K562 (cell line): ENCODE data around the gene MMS19. TPM values are rescaled to one million over a fixed set of nuclear protein-coding genes. Genes with fewer than 3 reads are reported as not detected.

Experiments
- ATAC-seq: fragments of 200-7000 bp; cut with Tn5 transposase; 3 replicates; pipeline ENCODE4 v1.9.1; 2020; ENCODE audit warnings: moderate library complexity
- BruUV-seq: library from RNA; stranded (reverse); fragments of 400-500 nt; replicated peaks from 2 replicates; lab custom pipeline; 2021; lab: Mats Ljungman, UMichigan
- CTCF ChIA-PET: fragments of 300-600 bp; formaldehyde crosslinking; extraction: SDS; loops from one replicate; lab custom pipeline; 2021; ENCODE audit warnings: low intra/inter-chr PET ratio; lab: Yijun Ruan, JAX
- POLR2A ChIA-PET: fragments of 300-600, 350-650 bp; sonication (Branson Sonifier 250); formaldehyde crosslinking; extraction: SDS; loops from one replicate; lab custom pipeline; 2021; ENCODE audit warnings: antibody characterized with exemption, inconsistent platforms; lab: Yijun Ruan, JAX
- DNase-seq, 4 experiments: peaks; one replicate each; pipeline versions ENCODE4 v3.0.0 to v3.0.0-alpha.2; 2011 to 2018; ENCODE audit warnings: low spot score in 3 of 4, mixed read lengths in 3 of 4; ENCODE audit errors: extremely low read depth in 1 of 4
- FAIRE-seq: peaks from 2 replicates; lab custom pipeline; 2011; peaks lifted over from hg19 to GRCh38; lab: Jason Lieb, UNC
- H2AFZ ChIP-seq: 2 replicates; pipeline ENCODE4 v1.6.0; 2011; ENCODE audit warnings: low read depth, low read length, control low read depth, inconsistent platforms
- H3K27ac ChIP-seq: fragments of 200-600 bp; 3 replicates; pipeline ENCODE4 v1.8.0; 2011; ENCODE audit warnings: low read depth, mild to moderate bottlenecking, control low read depth, inconsistent platforms, low read length, moderate library complexity, mixed read lengths; ENCODE audit errors: extremely low read depth
- H3K27me3 ChIP-seq, 2 experiments: fragments of 300-600 bp in 1 of 2; 2 replicates in 1 of 2; 3 replicates in 1 of 2; pipeline versions ENCODE4 v1.6.0 to v1.8.0; 2011; ENCODE audit warnings: inconsistent platforms in 2 of 2, low read length in 2 of 2, mild to moderate bottlenecking in 1 of 2, mixed read lengths in 1 of 2, moderate library complexity in 1 of 2; ENCODE audit not compliant: control insufficient read depth in 2 of 2, insufficient read depth in 2 of 2
- H3K36me3 ChIP-seq: fragments of 300-600 bp; 3 replicates; pipeline ENCODE4 v1.8.0; 2011; ENCODE audit warnings: mild to moderate bottlenecking, low read length, inconsistent platforms; ENCODE audit not compliant: control insufficient read depth, insufficient read depth
- H3K4me1 ChIP-seq, 2 experiments: fragments of 200-600 bp in 1 of 2; replicated peaks in 1 of 2; 2 replicates in 1 of 2; 3 replicates in 1 of 2; pipeline versions ENCODE4 v1.5.1 to v1.8.0; 2011; ENCODE audit warnings: inconsistent platforms in 2 of 2, low read length in 2 of 2, mild to moderate bottlenecking in 1 of 2, mixed read lengths in 1 of 2, moderate library complexity in 1 of 2; ENCODE audit not compliant: control insufficient read depth in 2 of 2, insufficient read depth in 2 of 2
- H3K4me2 ChIP-seq: 2 replicates; pipeline ENCODE4 v1.6.1; 2011; ENCODE audit warnings: low read length, control low read depth, inconsistent platforms, mixed read lengths; ENCODE audit not compliant: insufficient read depth
- H3K4me3 ChIP-seq: fragments of 200-600 bp; sonication (generic), shearing (Covaris generic); 2 replicates; pipeline ENCODE4 v1.5.1; 2016; ENCODE audit warnings: control low read depth, inconsistent platforms
- H3K79me2 ChIP-seq: fragments of 200-600 bp; 3 replicates; pipeline ENCODE4 v1.8.0; 2011; ENCODE audit warnings: low read length, inconsistent platforms; ENCODE audit not compliant: control insufficient read depth, insufficient read depth
- H3K9ac ChIP-seq, 2 experiments: 2 replicates each; pipeline versions ENCODE4 v1.6.0 to v1.6.1; 2011; ENCODE audit warnings: low read depth in 2 of 2, low read length in 2 of 2, control low read depth in 1 of 2, inconsistent platforms in 1 of 2, mild to moderate bottlenecking in 1 of 2, mixed read lengths in 1 of 2; ENCODE audit not compliant: insufficient read depth in 1 of 2
- H3K9me1 ChIP-seq: one replicate; pipeline ENCODE4 v1.6.0; 2011; ENCODE audit warnings: inconsistent platforms, mild to moderate bottlenecking, low read length, moderate library complexity; ENCODE audit not compliant: control insufficient read depth, insufficient read depth
- H3K9me3 ChIP-seq: replicated peaks from 2 replicates; pipeline ENCODE4 v1.5.1; 2011; ENCODE audit warnings: low read depth, low read length, inconsistent platforms; ENCODE audit not compliant: control insufficient read depth, insufficient read depth
- H4K20me1 ChIP-seq: replicated peaks from 2 replicates; pipeline ENCODE4 v1.6.1; 2011; ENCODE audit warnings: low read length, inconsistent platforms, mixed read lengths; ENCODE audit not compliant: control insufficient read depth, insufficient read depth
- ATF3 ChIP-seq, 2 experiments: fragments of 450-650 bp in 1 of 2; sonication (generic) in 1 of 2; formaldehyde crosslinking in 1 of 2; IDR thresholded peaks in 1 of 2; conservative IDR thresholded peaks in 1 of 2; 2 replicates each; pipeline versions ENCODE4 v1.6.1 to v1.8.1; 2016 to 2023; ENCODE audit warnings: mild to moderate bottlenecking in 2 of 2, moderate library complexity in 2 of 2, inconsistent platforms in 1 of 2, missing genetic modification reagents in 1 of 2
- ATF4 ChIP-seq: fragments of 450-650 bp; formaldehyde crosslinking; IDR thresholded peaks from 2 replicates; pipeline ENCODE4 v1.4.0; 2022; ENCODE audit warnings: mild to moderate bottlenecking, moderate library complexity
- DPF2 ChIP-seq: fragments of 450-650 bp; IDR thresholded peaks from 2 replicates; pipeline ENCODE4 v1.6.1; 2016
- FOS ChIP-seq: IDR thresholded peaks from 3 replicates; pipeline ENCODE4 v1.6.1; 2011; ENCODE audit not compliant: insufficient read length; ENCODE audit errors: extremely low read depth
- FOSL1 ChIP-seq: fragments of 200-800 bp; sonication (Bioruptor generic); conservative IDR thresholded peaks from 2 replicates; pipeline ENCODE4 v1.6.1; 2016; ENCODE audit warnings: missing genetic modification characterization, missing compliant biosample characterization
- JUN ChIP-seq, 2 experiments: sonication (generic) in 1 of 2; formaldehyde crosslinking in 1 of 2; IDR thresholded peaks; 2 replicates each; pipeline versions ENCODE4 v1.6.1 to v1.8.0; 2012 to 2022; ENCODE audit warnings: borderline replicate concordance in 2 of 2, mild to moderate bottlenecking in 2 of 2, improper control_type of control experiment in 1 of 2, low read depth in 1 of 2, low read length in 1 of 2, missing genetic modification reagents in 1 of 2
- KDM4B ChIP-seq, 2 experiments: fragments of 450-650 bp in 1 of 2; sonication (generic) in 1 of 2; IDR thresholded peaks; 2 replicates each; pipeline ENCODE4 v1.6.1; 2016 to 2017; ENCODE audit warnings: borderline replicate concordance in 2 of 2, antibody characterized with exemption in 1 of 2, low read depth in 1 of 2, mild to moderate bottlenecking in 1 of 2
- MAFG ChIP-seq: fragments of 450-650 bp; conservative IDR thresholded peaks from 2 replicates; pipeline ENCODE4 v1.6.1; 2016; ENCODE audit warnings: missing genetic modification characterization, missing compliant biosample characterization
- NCOA2 ChIP-seq, 2 experiments: fragments of 450-650 bp; IDR thresholded peaks; 2 replicates each; pipeline ENCODE4 v1.6.1; 2018; ENCODE audit warnings: mild to moderate bottlenecking in 2 of 2, moderate library complexity in 1 of 2; ENCODE audit not compliant: partially characterized antibody in 2 of 2
- ZNF740 ChIP-seq, 3 experiments: fragments of 200-800 bp in 1 of 3; sonication (Bioruptor generic) in 1 of 3; sonication (generic) in 1 of 3; formaldehyde crosslinking in 1 of 3; IDR thresholded peaks; 2 replicates each; pipeline versions ENCODE4 v1.6.1 to v1.8.0; 2016 to 2022; ENCODE audit warnings: mild to moderate bottlenecking in 2 of 3, missing compliant biosample characterization in 2 of 3, missing genetic modification characterization in 2 of 3, missing genetic modification reagents in 1 of 3
- WGBS: fragments of 100-300 bp; shearing (Covaris generic); methylation state at CpG from one replicate; pipeline ENCODE4 v1.1.6; 2016; ENCODE audit warnings: low coverage, mixed read lengths; ENCODE audit not compliant: insufficient coverage; ENCODE audit errors: missing lambda C conversion rate; 5-methylcytosine and 5-hydroxymethylcytosine counted together
- in situ Hi-C: fragments of 300-500 bp; cut with MboI; formaldehyde crosslinking; loops from 4 replicates; pipeline ENCODE4 v1.15.0; 2018; ENCODE audit warnings: inconsistent platforms, mixed read lengths
- intact Hi-C: fragments of 100-400 bp; cut with micrococcal nuclease; formaldehyde crosslinking; loops from 2 replicates; pipeline ENCODE4 v1.14.2; 2022
- polyA plus RNA-seq, 8 experiments: library from polyadenylated mRNA; depleted of rRNA in 4 of 8; stranded (reverse) in 5 of 8; unstranded in 3 of 8; fragments of >200 nt; fragmentation: Nextera tagmentation in 2 of 8; fragmentation: Illumina TruSeq in 1 of 8; extraction: Ambion mirVana in 2 of 8; extraction: Trizol in 1 of 8; gene quantifications; 2 replicates each; pipeline versions ENCODE4 v1.2.1 to v1.2.3, GENCODE V29; 2011 to 2014; ENCODE audit warnings: inconsistent platforms in 1 of 8, missing spikeins in 1 of 8
- total RNA-seq, 7 experiments: library from RNA; depleted of rRNA in 6 of 7; stranded (reverse); fragments of >200 nt in 6 of 7; fragmentation: Illumina TruSeq in 2 of 7; extraction: Trizol in 2 of 7; gene quantifications; 2 replicates each; pipeline versions ENCODE4 v1.2.1 to v1.2.3, GENCODE V29; 2011 to 2021; ENCODE audit warnings: low replicate concordance in 1 of 7

Gene MMS19
- total and polyA plus RNA-seq, 9 of the 15 experiments (the other 6 are each of a cell fraction or from before 2014, with no cell fraction given): 40.1 to 110 (median 62.9) TPM

GRCh38 chr10:97543025-97543546 is 44.9 kb upstream of the MMS19 start (continued):
- TF ChIP-seq KDM4B (IDR thresholded peaks at IDR 0.05; ENCODE audit: borderline replicate concordance in 2 of 2, low read depth in 1 of 2): no peak

GRCh38 chr10:97542169-97543024 is 44.2 kb upstream of the MMS19 start:
- H4K20me1 ChIP-seq: no peaks in the 10 kb centered on the region
- 40% methylated on average over 6 of the region's 9 CpGs for WGBS
- ATAC-seq (peak; percentile 20; the same call in 2 of the 3 replicates), FAIRE-seq (peak; percentile 40), DNase-seq (peak; percentile 24 to 58 (median 28))
- no peaks in the 10 kb centered on the region for H3K36me3 ChIP-seq
- CTCF ChIA-PET: no interaction called here
- H3K27ac ChIP-seq: peak overlapping the region; percentile 52; the same call in 2 of the 3 replicates
- POLR2A ChIA-PET: interaction anchor here (0.8 kb wide), 1 partner anchor 56 kb away, joined by 3 read pairs; no protein-coding TSS in a partner anchor
- intact Hi-C loops: no loop called here
- H3K4me3 ChIP-seq: no peak overlapping the region
- H3K4me2 ChIP-seq: peak overlapping the region; percentile 24; the same call in 1 of the 2 replicates
- no peaks in the 10 kb centered on the region for H3K9me3 ChIP-seq
- BruUV-seq: no TSS peak
- in situ Hi-C loops: no loop called here
- no peaks in the 10 kb centered on the region for H3K9me1 ChIP-seq
- H2AFZ ChIP-seq: peak overlapping the region; percentile 70; the same call in 1 of the 2 replicates
- H3K79me2 ChIP-seq: no peaks in the 10 kb centered on the region
- H3K9ac ChIP-seq: peak overlapping the region in 1 of 2 experiments; percentile 71; a peak in 3 of 4 replicates
- H3K27me3 ChIP-seq: no peaks in the 10 kb centered on the region
- H3K4me1 ChIP-seq: peaks cover 15 to 21% of the 10 kb centered on the region in 2 experiments; a peak in 4 of 5 replicates
- TF ChIP-seq NCOA2 (IDR thresholded peaks at IDR 0.05; ENCODE audit: partially characterized antibody in 2 of 2) (no peak), FOSL1 (peak; percentile 91), ATF4 (CRISPR knock-in tag) (no peak), FOS (peak; percentile 54), ATF3 (IDR thresholded peaks at IDR 0.05) (peak; percentile 87), ATF3 (CRISPR knock-in tag; conservative IDR thresholded peaks at IDR 0.05) (no peak), MAFG (tag) (0 out of 2 replicates have a peak, but pooled peaks have one; percentile 22), JUN (IDR thresholded peaks at IDR 0.05; ENCODE audit: borderline replicate concordance, low read depth, low read length) (peak; percentile 79), JUN (CRISPR knock-in tag; IDR thresholded peaks at IDR 0.05; ENCODE audit: borderline replicate concordance) (no peak), DPF2 (peak; percentile 58), ZNF740 (CRISPR knock-in tag; IDR thresholded peaks at IDR 0.05) (peak; percentile 33; the same call in 1 of the 2 replicates), ZNF740 (tag; IDR thresholded peaks at IDR 0.05) (no peak)
